HCT116 (cell line): ENCODE results near the gene XKR8. TPM values are rescaled to one million over a fixed set of nuclear protein-coding genes. Genes with fewer than 3 reads are reported as not detected.

ENCODE experiments used
- ATAC-seq: fragments of 200-7000 bp; cut with Tn5 transposase; 2 replicates; pipeline ENCODE4 v1.9.1; 2020; ENCODE audit warnings: mild to moderate bottlenecking, moderate library complexity
- BruUV-seq: library from RNA; stranded (reverse); fragments of 400-500 nt; replicated peaks from 2 replicates; lab custom pipeline; 2021; lab: Mats Ljungman, UMichigan
- CTCF ChIA-PET: fragments of 300-600 bp; sonication (Branson Sonifier 250); formaldehyde crosslinking; loops from one replicate; lab custom pipeline; 2021; ENCODE audit warnings: antibody characterized with exemption; lab: Charles Lee
- POLR2A ChIA-PET: fragments of 300-600, 350-600 bp; sonication (Branson Sonifier 250); formaldehyde crosslinking; loops from one replicate; lab custom pipeline; 2021; ENCODE audit warnings: antibody characterized with exemption; lab: Charles Lee
- RAD21 ChIA-PET, 2 experiments: fragments of 300-600 bp; sonication (Branson Sonifier 250); formaldehyde crosslinking; loops; one replicate each; lab custom pipeline; 2023; ENCODE audit warnings: low total read pairs in 2 of 2; ENCODE audit not compliant: uncharacterized antibody in 2 of 2, unreplicated experiment in 2 of 2, low non-redundant PET in 1 of 2; lab: Charles Lee
- DNase-seq: peaks from one replicate; pipeline ENCODE4 v3.0.0-alpha.2; 2010; ENCODE audit warnings: low read depth, low spot score
- H2AFZ ChIP-seq: fragments of 200-600 bp; shearing (Covaris generic), sonication (generic); 2 replicates; pipeline ENCODE4 v1.6.1; 2017; ENCODE audit warnings: low read depth, mixed run types, mixed read lengths, antibody characterized with exemption, low read length; ENCODE audit not compliant: poor library complexity, severe bottlenecking
- H3K27ac ChIP-seq: 2 replicates; pipeline ENCODE4 v1.5.1; 2012; ENCODE audit warnings: low read depth, low read length
- H3K27me3 ChIP-seq: fragments of 200-600 bp; sonication (generic); 2 replicates; pipeline ENCODE4 v1.6.1; 2016; ENCODE audit warnings: mixed run types, low read length, mixed read lengths; ENCODE audit not compliant: insufficient read depth
- H3K36me3 ChIP-seq, 2 experiments: fragments of 200-500 bp in 1 of 2; fragments of 200-600 bp in 1 of 2; sonication (Bioruptor generic) in 1 of 2; sonication (generic) in 1 of 2; 2 replicates each; pipeline versions ENCODE4 v1.5.1 to v1.6.1; 2014 to 2016; ENCODE audit warnings: low read length in 2 of 2, inconsistent platforms in 1 of 2, mixed read lengths in 1 of 2, mixed run types in 1 of 2; ENCODE audit not compliant: insufficient read depth in 2 of 2, control insufficient read depth in 1 of 2
- H3K4me1 ChIP-seq, 2 experiments: fragments of 200-600 bp in 1 of 2; sonication (generic) in 1 of 2; 2 replicates each; pipeline versions ENCODE4 v1.5.1 to v1.6.1; 2012 to 2017; ENCODE audit warnings: low read length in 2 of 2, inconsistent platforms in 1 of 2, mild to moderate bottlenecking in 1 of 2, mixed read lengths in 1 of 2, mixed run types in 1 of 2, moderate library complexity in 1 of 2; ENCODE audit not compliant: insufficient read depth in 2 of 2, control insufficient read depth in 1 of 2
- H3K4me2 ChIP-seq: fragments of 200-600 bp; sonication (generic); 2 replicates; pipeline ENCODE4 v1.6.1; 2017; ENCODE audit warnings: mixed run types, low read length, mixed read lengths
- H3K4me3 ChIP-seq, 2 experiments: fragments of 200-600 bp in 1 of 2; sonication (generic) in 1 of 2; replicated peaks in 1 of 2; 2 replicates each; pipeline ENCODE4 v1.5.1; 2011 to 2016; ENCODE audit warnings: low read length in 2 of 2, control low read depth in 1 of 2, low read depth in 1 of 2, mild to moderate bottlenecking in 1 of 2, mixed read lengths in 1 of 2, mixed run types in 1 of 2
- H3K79me2 ChIP-seq: fragments of 200-600 bp; sonication (generic); 2 replicates; pipeline ENCODE4 v1.6.1; 2017; ENCODE audit warnings: mild to moderate bottlenecking, mixed run types, low read length, moderate library complexity, mixed read lengths; ENCODE audit not compliant: insufficient read depth
- H3K9ac ChIP-seq: fragments of 200-600 bp; sonication (generic); 2 replicates; pipeline ENCODE4 v1.6.1; 2016; ENCODE audit warnings: low read length, mixed read lengths
- H3K9me2 ChIP-seq: fragments of 200-600 bp; sonication (generic), shearing (Covaris generic); 2 replicates; pipeline ENCODE4 v1.6.1; 2017; ENCODE audit warnings: mixed run types, mild to moderate bottlenecking, moderate library complexity; ENCODE audit not compliant: insufficient read depth
- H3K9me3 ChIP-seq, 2 experiments: fragments of 200-500 bp in 1 of 2; fragments of 200-600 bp in 1 of 2; sonication (Bioruptor generic) in 1 of 2; sonication (generic) in 1 of 2; 2 replicates each; pipeline ENCODE4 v1.6.1; 2014 to 2017; ENCODE audit warnings: low read length in 2 of 2, mixed read lengths in 2 of 2, inconsistent platforms in 1 of 2, low read depth in 1 of 2, mild to moderate bottlenecking in 1 of 2, mixed run types in 1 of 2, moderate library complexity in 1 of 2; ENCODE audit not compliant: control insufficient read depth in 1 of 2, insufficient read depth in 1 of 2
- H4K20me1 ChIP-seq: fragments of 200-600 bp; sonication (generic), shearing (Covaris generic); 2 replicates; pipeline ENCODE4 v1.6.1; 2017; ENCODE audit warnings: mixed run types, mild to moderate bottlenecking, moderate library complexity; ENCODE audit not compliant: insufficient read depth
- CBX3 ChIP-seq: IDR thresholded peaks from 2 replicates; pipeline ENCODE4 v1.6.1; 2012; ENCODE audit warnings: low read depth
- CEBPB ChIP-seq: IDR thresholded peaks from 2 replicates; pipeline ENCODE4 v1.6.1; 2012; ENCODE audit warnings: low read depth
- EGR1 ChIP-seq: IDR thresholded peaks from 2 replicates; pipeline ENCODE4 v1.6.1; 2012; ENCODE audit warnings: low read depth
- EZH2 ChIP-seq: fragments of 200-600 bp; sonication (generic); IDR thresholded peaks from 2 replicates; pipeline ENCODE4 v1.6.1; 2017; ENCODE audit warnings: antibody characterized with exemption, mixed run types
- EZH2phosphoT487 ChIP-seq: fragments of 200-600 bp; IDR thresholded peaks from 2 replicates; pipeline ENCODE4 v1.6.1; 2018; ENCODE audit warnings: antibody characterized with exemption, borderline replicate concordance
- FOSL1 ChIP-seq: IDR thresholded peaks from 2 replicates; pipeline ENCODE4 v1.6.1; 2012; ENCODE audit warnings: low read depth
- JUND ChIP-seq: IDR thresholded peaks from 2 replicates; pipeline ENCODE4 v1.6.1; 2012
- POLR2A ChIP-seq: IDR thresholded peaks from 2 replicates; pipeline ENCODE4 v1.7.0; 2011; ENCODE audit warnings: borderline replicate concordance; ENCODE audit not compliant: insufficient read depth, insufficient read length; ENCODE audit errors: extremely low read depth
- POLR2AphosphoS5 ChIP-seq: IDR thresholded peaks from 2 replicates; pipeline ENCODE4 v1.6.1; 2011; ENCODE audit warnings: mild to moderate bottlenecking, low read depth, low read length, moderate library complexity
- RAD21 ChIP-seq: IDR thresholded peaks from 2 replicates; pipeline ENCODE4 v1.6.1; 2012; ENCODE audit warnings: low read depth, mild to moderate bottlenecking
- SP1 ChIP-seq: IDR thresholded peaks from 2 replicates; pipeline ENCODE4 v1.6.1; 2012; ENCODE audit warnings: low read depth
- SRF ChIP-seq: IDR thresholded peaks from 2 replicates; pipeline ENCODE4 v1.6.1; 2012; ENCODE audit warnings: low read depth
- TCF7L2 ChIP-seq: IDR thresholded peaks from 2 replicates; pipeline ENCODE4 v1.7.0; 2011; ENCODE audit warnings: borderline replicate concordance, inconsistent platforms; ENCODE audit not compliant: insufficient read depth, insufficient read length; ENCODE audit errors: extremely low read depth
- ZFX ChIP-seq: fragments of 450-650 bp; IDR thresholded peaks from 2 replicates; pipeline ENCODE4 v1.6.1; 2017
- ZNF274 ChIP-seq: fragments of 200-500 bp; sonication (Bioruptor generic); IDR thresholded peaks from 2 replicates; pipeline ENCODE4 v1.6.1; 2014; ENCODE audit warnings: mild to moderate bottlenecking, low read depth, low read length, inconsistent platforms
- intact Hi-C: fragments of 100-400 bp; cut with micrococcal nuclease; formaldehyde crosslinking; loops from 2 replicates; pipeline ENCODE4 v1.10.0; 2022
- total RNA-seq: library from RNA; stranded (reverse); gene quantifications from one replicate; pipeline ENCODE4 v1.2.1, GENCODE V29; 2021; ENCODE audit not compliant: unreplicated experiment
- TF ChIP-seq, protein P1 (sequence below), 3 experiments: fragments of 200-600 bp in 1 of 3; sonication (generic) in 1 of 3; IDR thresholded peaks in 2 of 3; conservative IDR thresholded peaks in 1 of 3; 2 replicates each; pipeline ENCODE4 v1.5.1; 2012 to 2017; ENCODE audit warnings: low read depth in 2 of 3, low read length in 2 of 3, antibody characterized with exemption in 1 of 3, borderline replicate concordance in 1 of 3, control low read depth in 1 of 3, mild to moderate bottlenecking in 1 of 3, mixed read lengths in 1 of 3, mixed run types in 1 of 3, moderate library complexity in 1 of 3; ENCODE audit not compliant: insufficient read depth in 1 of 3
- TF ChIP-seq, protein P2 (sequence below): IDR thresholded peaks from 2 replicates; pipeline ENCODE4 v1.6.1; 2011; ENCODE audit warnings: mild to moderate bottlenecking, low read length, moderate library complexity; ENCODE audit not compliant: insufficient replicate concordance; ENCODE audit errors: extremely low read depth
- TF ChIP-seq, protein P3 (sequence below): IDR thresholded peaks from 2 replicates; pipeline ENCODE4 v1.6.1; 2012
- TF ChIP-seq, protein P4 (sequence below): IDR thresholded peaks from 2 replicates; pipeline ENCODE4 v1.6.1; 2012

Gene XKR8
- total RNA-seq, 1 experiment from 2014 or later: 11.0 TPM

DNA sequence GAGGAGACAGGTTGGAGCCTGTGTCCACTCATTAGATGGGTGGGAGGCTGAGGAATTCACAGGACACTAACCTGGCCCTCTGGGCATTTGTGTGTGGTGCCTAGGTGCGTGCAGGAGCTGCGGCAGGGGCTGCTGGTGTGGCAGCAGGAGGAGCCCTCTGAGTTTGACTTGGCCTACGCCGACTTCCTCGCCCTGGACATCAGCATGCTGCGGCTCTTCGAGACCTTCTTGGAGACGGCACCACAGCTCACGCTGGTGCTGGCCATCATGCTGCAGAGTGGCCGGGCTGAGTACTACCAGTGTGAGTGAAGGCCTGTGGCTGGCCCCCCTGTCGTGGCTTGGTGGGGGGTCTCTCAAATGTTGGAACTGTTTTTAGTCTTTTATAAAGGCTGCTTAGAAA is 3.6 kb downstream of the XKR8 start:
- no peaks in the 10 kb centered on the region for H4K20me1 ChIP-seq
- POLR2A ChIA-PET: no interaction called here
- no peak overlapping the region for H2AFZ ChIP-seq
- no peak overlapping the region for H3K9ac ChIP-seq
- H3K79me2 ChIP-seq: peaks cover 7% of the 10 kb centered on the region; the same call in 1 of the 2 replicates
- intact Hi-C loops: no loop called here
- RAD21 ChIA-PET: no interaction called here
- DNase-seq: no peak
- CTCF ChIA-PET: interaction anchor here (0.7 kb wide), 1 partner anchor 106 kb away, joined by 3 read pairs; no protein-coding TSS in a partner anchor
- ATAC-seq: no peak
- TF ChIP-seq CEBPB (no peak), SP1 (no peak), EZH2 (no peak), RAD21 (no peak), POLR2AphosphoS5 (no peak), ZNF274 (no peak), POLR2A (no peak), FOSL1 (no peak), ZFX (no peak), TCF7L2 (no peak), EZH2phosphoT487 (no peak), JUND (no peak), SRF (no peak), EGR1 (no peak), CBX3 (no peak)
- TF ChIP-seq, protein P1, sequence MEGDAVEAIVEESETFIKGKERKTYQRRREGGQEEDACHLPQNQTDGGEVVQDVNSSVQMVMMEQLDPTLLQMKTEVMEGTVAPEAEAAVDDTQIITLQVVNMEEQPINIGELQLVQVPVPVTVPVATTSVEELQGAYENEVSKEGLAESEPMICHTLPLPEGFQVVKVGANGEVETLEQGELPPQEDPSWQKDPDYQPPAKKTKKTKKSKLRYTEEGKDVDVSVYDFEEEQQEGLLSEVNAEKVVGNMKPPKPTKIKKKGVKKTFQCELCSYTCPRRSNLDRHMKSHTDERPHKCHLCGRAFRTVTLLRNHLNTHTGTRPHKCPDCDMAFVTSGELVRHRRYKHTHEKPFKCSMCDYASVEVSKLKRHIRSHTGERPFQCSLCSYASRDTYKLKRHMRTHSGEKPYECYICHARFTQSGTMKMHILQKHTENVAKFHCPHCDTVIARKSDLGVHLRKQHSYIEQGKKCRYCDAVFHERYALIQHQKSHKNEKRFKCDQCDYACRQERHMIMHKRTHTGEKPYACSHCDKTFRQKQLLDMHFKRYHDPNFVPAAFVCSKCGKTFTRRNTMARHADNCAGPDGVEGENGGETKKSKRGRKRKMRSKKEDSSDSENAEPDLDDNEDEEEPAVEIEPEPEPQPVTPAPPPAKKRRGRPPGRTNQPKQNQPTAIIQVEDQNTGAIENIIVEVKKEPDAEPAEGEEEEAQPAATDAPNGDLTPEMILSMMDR (IDR thresholded peaks at IDR 0.05 in 2 of 3, conservative IDR thresholded peaks at IDR 0.05 in 1 of 3; ENCODE audit: borderline replicate concordance in 1 of 3, insufficient read depth in 1 of 3, low read depth in 2 of 3, low read length in 2 of 3): no peak
- TF ChIP-seq, protein P2, sequence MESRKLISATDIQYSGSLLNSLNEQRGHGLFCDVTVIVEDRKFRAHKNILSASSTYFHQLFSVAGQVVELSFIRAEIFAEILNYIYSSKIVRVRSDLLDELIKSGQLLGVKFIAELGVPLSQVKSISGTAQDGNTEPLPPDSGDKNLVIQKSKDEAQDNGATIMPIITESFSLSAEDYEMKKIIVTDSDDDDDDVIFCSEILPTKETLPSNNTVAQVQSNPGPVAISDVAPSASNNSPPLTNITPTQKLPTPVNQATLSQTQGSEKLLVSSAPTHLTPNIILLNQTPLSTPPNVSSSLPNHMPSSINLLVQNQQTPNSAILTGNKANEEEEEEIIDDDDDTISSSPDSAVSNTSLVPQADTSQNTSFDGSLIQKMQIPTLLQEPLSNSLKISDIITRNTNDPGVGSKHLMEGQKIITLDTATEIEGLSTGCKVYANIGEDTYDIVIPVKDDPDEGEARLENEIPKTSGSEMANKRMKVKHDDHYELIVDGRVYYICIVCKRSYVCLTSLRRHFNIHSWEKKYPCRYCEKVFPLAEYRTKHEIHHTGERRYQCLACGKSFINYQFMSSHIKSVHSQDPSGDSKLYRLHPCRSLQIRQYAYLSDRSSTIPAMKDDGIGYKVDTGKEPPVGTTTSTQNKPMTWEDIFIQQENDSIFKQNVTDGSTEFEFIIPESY: no peak
- TF ChIP-seq, protein P3, sequence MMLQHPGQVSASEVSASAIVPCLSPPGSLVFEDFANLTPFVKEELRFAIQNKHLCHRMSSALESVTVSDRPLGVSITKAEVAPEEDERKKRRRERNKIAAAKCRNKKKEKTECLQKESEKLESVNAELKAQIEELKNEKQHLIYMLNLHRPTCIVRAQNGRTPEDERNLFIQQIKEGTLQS: no peak
- TF ChIP-seq, protein P4, sequence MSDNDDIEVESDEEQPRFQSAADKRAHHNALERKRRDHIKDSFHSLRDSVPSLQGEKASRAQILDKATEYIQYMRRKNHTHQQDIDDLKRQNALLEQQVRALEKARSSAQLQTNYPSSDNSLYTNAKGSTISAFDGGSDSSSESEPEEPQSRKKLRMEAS: no peak
- H3K9me2 ChIP-seq: no peaks in the 10 kb centered on the region
- BruUV-seq: no TSS peak
- peaks cover 0 to 5% of the 10 kb centered on the region in 2 experiments; a peak in 1 of 4 replicates for H3K36me3 ChIP-seq
- H3K4me1 ChIP-seq: peaks cover 32 to 60% of the 10 kb centered on the region in 2 experiments
- no peak overlapping the region for H3K4me2 ChIP-seq
- H3K27me3 ChIP-seq: no peaks in the 10 kb centered on the region
- no peaks in the 10 kb centered on the region for H3K9me3 ChIP-seq
- no peak overlapping the region for H3K27ac ChIP-seq
- no peak overlapping the region for H3K4me3 ChIP-seq
